Thyroid gland (tissue), 4 donors: ENCODE results near the gene A4GALT. TPM values are rescaled to one million over a fixed set of nuclear protein-coding genes. Genes with fewer than 3 reads are reported as not detected.

Experiments
- DNase-seq, 2 donors: peaks; one replicate each; pipeline ENCODE4 v3.0.0-alpha.2; 2019
- H3K27ac ChIP-seq, 3 donors: fragments of 200-600 bp; sonication (generic); 1 replicate in 2 of 3; 2 replicates in 1 of 3; pipeline ENCODE4 v1.5.1; 2016 to 2019; ENCODE audit warnings: mild to moderate bottlenecking in 1 of 3, moderate library complexity in 1 of 3
- H3K27me3 ChIP-seq: fragments of 200-600 bp; sonication (generic); one replicate; pipeline ENCODE4 v1.5.1; 2019
- H3K36me3 ChIP-seq, 2 donors: fragments of 200-600 bp; sonication (generic); one replicate each; pipeline ENCODE4 v1.5.1; 2016 to 2019
- H3K4me1 ChIP-seq, 2 donors: fragments of 200-600 bp; sonication (generic); one replicate each; pipeline ENCODE4 v1.5.1; 2017 to 2019
- H3K4me3 ChIP-seq, 3 donors: fragments of 200-600 bp; sonication (generic); replicated peaks in 1 of 3; 1 replicate in 2 of 3; 2 replicates in 1 of 3; pipeline ENCODE4 v1.5.1; 2016; ENCODE audit warnings: mild to moderate bottlenecking in 1 of 3
- H3K9me3 ChIP-seq: fragments of 200-600 bp; sonication (generic); one replicate; pipeline ENCODE4 v1.5.1; 2017
- CTCF ChIP-seq, 6 experiments: fragments of 200-600 bp in 3 of 6; fragments of 450-650 bp in 3 of 6; sonication (generic) in 3 of 6; IDR thresholded peaks; one replicate each; pipeline ENCODE4 v1.5.1; 2016 to 2019; ENCODE audit warnings: antibody characterized with exemption in 6 of 6, mild to moderate bottlenecking in 2 of 6, inconsistent platforms in 1 of 6, moderate library complexity in 1 of 6
- POLR2A ChIP-seq, 2 donors: fragments of 450-650 bp; IDR thresholded peaks; one replicate each; pipeline ENCODE4 v1.6.1; 2017; ENCODE audit warnings: antibody characterized with exemption in 2 of 2, mild to moderate bottlenecking in 2 of 2, moderate library complexity in 1 of 2
- WGBS, 2 donors: methylation state at CpG; one replicate each; pipeline ENCODE4 v1.1.5; 2017; 5-methylcytosine and 5-hydroxymethylcytosine counted together
- intact Hi-C: fragments of 100-400 bp; cut with DNase I; formaldehyde crosslinking; loops from one replicate; pipeline ENCODE4 v1.15.1; 2023
- total RNA-seq, 4 donors: library from RNA; depleted of rRNA; stranded (reverse); fragments of >200 nt; gene quantifications; one replicate each; pipeline ENCODE4 v1.2.3, GENCODE V29; 2016

A4GALT gene
- total RNA-seq, 4 donors from 2014 or later = 12.6 to 23.9 (median 18.0) TPM

- Histone ChIP-seq H3K27ac (no peak overlapping the region), H3K36me3 (peaks cover 7% of the 10 kb centered on the region in 2 donors), H3K4me3 (no peak overlapping the region), H3K27me3 (no peaks in the 10 kb centered on the region), H3K4me1 (peaks cover 3 to 22% of the 10 kb centered on the region in 2 donors), H3K9me3 (no peaks in the 10 kb centered on the region)
- DNase-seq = no peak
- TF ChIP-seq CTCF (IDR thresholded peaks at IDR 0.05) (no peak), POLR2A (IDR thresholded peaks at IDR 0.05) (no peak)
- intact Hi-C loops = no loop called here
- WGBS, 2 donors = 93 to 94% methylated on average over 10 to 13 of the region's 25 CpGs
Measured at GRCh38 chr22:42693763-42694683, 26.6 kb downstream of the A4GALT start.

GRCh38 chr22:42693055-42693762, 27.5 kb downstream of the A4GALT start:
- Histone ChIP-seq H3K9me3 (no peaks in the 10 kb centered on the region), H3K27ac (no peak overlapping the region), H3K4me3 (no peak overlapping the region), H3K27me3 (no peaks in the 10 kb centered on the region), H3K36me3 (peaks cover 7% of the 10 kb centered on the region in 2 donors), H3K4me1 (peaks cover 11 to 26% of the 10 kb centered on the region in 2 donors)
- intact Hi-C loops = no loop called here
- WGBS, 2 donors = 96 to 97% methylated on average over 44 to 46 of the region's 51 CpGs
- no peak for TF ChIP-seq POLR2A (IDR thresholded peaks at IDR 0.05)
- no peak for TF ChIP-seq CTCF (IDR thresholded peaks at IDR 0.05)
- DNase-seq = no peak

GRCh38 chr22:42692239-42693054, 28.2 kb downstream of the A4GALT start:
- DNase-seq = no peak
- H3K27me3 ChIP-seq = no peaks in the 10 kb centered on the region
- TF ChIP-seq POLR2A (IDR thresholded peaks at IDR 0.05) = no peak
- TF ChIP-seq CTCF (IDR thresholded peaks at IDR 0.05) = no peak
- peaks cover 7% of the 10 kb centered on the region in 2 donors for H3K36me3 ChIP-seq
- intact Hi-C loops = no loop called here
- H3K9me3 ChIP-seq = no peaks in the 10 kb centered on the region
- 84 to 89% methylated on average over 23 to 31 of the region's 32 CpGs for WGBS, 2 donors
- H3K27ac ChIP-seq = no peak overlapping the region
- H3K4me1 ChIP-seq = peaks cover 18 to 28% of the 10 kb centered on the region in 2 donors
- H3K4me3 ChIP-seq = no peak overlapping the region

- TF ChIP-seq CTCF (IDR thresholded peaks at IDR 0.05) (no peak), POLR2A (IDR thresholded peaks at IDR 0.05) (no peak)
- Histone ChIP-seq H3K4me3 (no peak overlapping the region), H3K27me3 (no peaks in the 10 kb centered on the region), H3K4me1 (peaks cover 28 to 33% of the 10 kb centered on the region in 2 donors), H3K36me3 (peaks cover 7% of the 10 kb centered on the region in 2 donors), H3K9me3 (no peaks in the 10 kb centered on the region), H3K27ac (peak overlapping the region in 1 of 3 donors; percentile 4)
- 75 to 86% methylated on average over 5 to 10 of the region's 10 CpGs for WGBS, 2 donors
- DNase-seq = no peak
- intact Hi-C loops = no loop called here
Measured at GRCh38 chr22:42691440-42691839, 29.2 kb downstream of the A4GALT start.
